Measurements from ENCODE around the gene NPDC1. TPM values are rescaled to one million over a fixed set of nuclear protein-coding genes. Genes with fewer than 3 reads are reported as not detected.

NPDC1 gene
- total RNA-seq, 3 donors from 2014 or later, result 21.9 to 63.9 (median 63.1) TPM

DNA sequence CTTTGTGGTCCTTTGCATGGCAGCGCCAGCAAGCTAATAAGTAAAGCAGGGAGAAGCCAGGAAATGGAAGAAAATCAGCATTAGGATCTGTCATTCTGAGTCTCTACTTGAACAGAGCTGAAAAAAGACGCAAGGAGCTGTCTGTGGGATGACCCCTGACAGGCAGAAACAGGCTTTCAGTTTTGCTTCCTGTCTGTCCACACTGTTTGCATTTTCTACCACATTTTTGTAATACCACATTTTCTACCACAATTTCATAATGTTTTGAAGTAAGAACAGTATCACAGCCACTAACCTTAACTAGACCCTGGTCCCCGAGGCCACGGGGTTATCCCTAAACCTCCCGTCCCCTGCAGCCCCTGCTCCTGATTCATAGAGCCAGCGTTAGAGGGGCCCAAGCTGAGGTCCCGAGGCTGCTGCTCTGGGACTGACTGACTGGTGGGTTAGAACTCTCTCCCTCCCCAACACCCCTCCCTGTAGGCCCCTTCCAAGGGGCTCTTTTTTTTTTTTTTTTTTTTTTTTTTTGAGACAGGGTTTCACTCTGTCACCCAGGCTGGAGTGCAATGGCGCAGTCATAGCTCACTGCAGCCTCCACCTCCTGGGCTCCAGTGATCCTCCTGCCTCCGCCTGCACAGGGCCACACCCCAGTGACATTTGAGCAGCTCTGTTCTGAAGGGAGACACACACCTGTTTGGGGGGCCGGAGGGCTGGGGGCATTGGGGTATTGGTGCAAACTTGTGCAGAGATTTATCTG is 45.6 kb downstream of the NPDC1 start:
- Histone ChIP-seq H3K36me3 (no peaks in the 10 kb centered on the region), H3K27me3 (no peaks in the 10 kb centered on the region), H3K27ac (peak overlapping the region; percentile 17 to 25), H3K9me3 (peaks cover 0 to 6% of the 10 kb centered on the region in 2 donors), H3K4me1 (peaks cover 3 to 15% of the 10 kb centered on the region in 2 donors), H3K4me3 (no peak overlapping the region)
- no peak for DNase-seq (ENCODE audit: low spot score in 2 of 2)
- TF ChIP-seq POLR2AphosphoS5 (IDR thresholded peaks at IDR 0.05) (no peak), POLR2A (IDR thresholded peaks at IDR 0.05) (no peak)
- TF ChIP-seq, protein P1, sequence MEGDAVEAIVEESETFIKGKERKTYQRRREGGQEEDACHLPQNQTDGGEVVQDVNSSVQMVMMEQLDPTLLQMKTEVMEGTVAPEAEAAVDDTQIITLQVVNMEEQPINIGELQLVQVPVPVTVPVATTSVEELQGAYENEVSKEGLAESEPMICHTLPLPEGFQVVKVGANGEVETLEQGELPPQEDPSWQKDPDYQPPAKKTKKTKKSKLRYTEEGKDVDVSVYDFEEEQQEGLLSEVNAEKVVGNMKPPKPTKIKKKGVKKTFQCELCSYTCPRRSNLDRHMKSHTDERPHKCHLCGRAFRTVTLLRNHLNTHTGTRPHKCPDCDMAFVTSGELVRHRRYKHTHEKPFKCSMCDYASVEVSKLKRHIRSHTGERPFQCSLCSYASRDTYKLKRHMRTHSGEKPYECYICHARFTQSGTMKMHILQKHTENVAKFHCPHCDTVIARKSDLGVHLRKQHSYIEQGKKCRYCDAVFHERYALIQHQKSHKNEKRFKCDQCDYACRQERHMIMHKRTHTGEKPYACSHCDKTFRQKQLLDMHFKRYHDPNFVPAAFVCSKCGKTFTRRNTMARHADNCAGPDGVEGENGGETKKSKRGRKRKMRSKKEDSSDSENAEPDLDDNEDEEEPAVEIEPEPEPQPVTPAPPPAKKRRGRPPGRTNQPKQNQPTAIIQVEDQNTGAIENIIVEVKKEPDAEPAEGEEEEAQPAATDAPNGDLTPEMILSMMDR (IDR thresholded peaks at IDR 0.05), result no peak
- intact Hi-C loops (cut with DNase I; ENCODE audit: low total_unique reads), result no loop called here

DNA sequence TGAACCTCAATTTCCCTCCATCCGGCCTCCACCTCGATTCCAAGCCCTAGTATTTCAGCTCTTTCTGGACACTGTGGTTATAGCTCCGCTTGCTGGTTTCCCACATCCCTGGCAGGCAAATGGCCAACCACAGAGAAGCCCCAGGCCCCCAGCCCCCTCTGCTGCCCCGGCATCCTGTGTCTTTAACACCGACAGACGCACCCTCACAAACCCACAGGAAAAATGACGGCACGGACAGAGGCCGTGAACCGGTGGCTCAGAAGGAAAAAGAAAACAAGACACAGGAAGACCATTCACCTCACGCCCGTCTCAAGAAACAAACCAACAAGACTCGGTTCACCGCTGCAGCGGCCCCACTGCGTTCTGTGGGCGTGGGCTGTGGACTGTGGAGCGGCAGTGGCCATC is 48.1 kb downstream of the NPDC1 start:
- DNase-seq (ENCODE audit: low spot score in 2 of 2), result no peak

DNA sequence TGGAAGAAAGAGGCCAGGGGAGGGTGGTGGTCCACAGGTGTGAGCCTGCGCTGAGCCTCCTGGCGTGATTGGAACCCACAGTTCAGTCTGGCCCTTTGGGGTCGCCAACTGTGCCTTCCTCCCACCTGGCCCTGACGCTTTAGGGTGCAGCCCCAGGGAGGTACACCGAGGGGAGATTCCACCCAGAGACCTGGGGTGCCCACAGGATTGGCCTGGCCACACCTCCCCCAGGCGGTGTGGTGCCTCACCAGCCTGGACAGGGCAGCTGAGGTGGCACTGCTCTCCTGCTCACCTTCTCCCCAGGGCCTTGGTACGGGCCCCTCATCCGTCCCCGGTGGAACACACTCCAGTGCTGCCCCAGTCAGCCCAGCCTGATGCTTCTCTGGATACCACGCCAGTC is 48.6 kb downstream of the NPDC1 start:
- no peaks in the 10 kb centered on the region for H3K27me3 ChIP-seq
- TF ChIP-seq POLR2AphosphoS5 (IDR thresholded peaks at IDR 0.05), result no peak
- TF ChIP-seq, protein P1 (IDR thresholded peaks at IDR 0.05), result no peak
- no peak for TF ChIP-seq POLR2A (IDR thresholded peaks at IDR 0.05)
- peaks cover 7 to 27% of the 10 kb centered on the region in 2 donors for H3K4me1 ChIP-seq
- no peak for DNase-seq (ENCODE audit: low spot score in 2 of 2)
- intact Hi-C loops (cut with DNase I; ENCODE audit: low total_unique reads), result no loop called here
- H3K36me3 ChIP-seq, result no peaks in the 10 kb centered on the region
- H3K9me3 ChIP-seq, result no peaks in the 10 kb centered on the region
- peak overlapping the region; percentile 8 to 25 for H3K27ac ChIP-seq
- peak overlapping the region in 2 of 3 donors; percentile 47 to 62 for H3K4me3 ChIP-seq

More for the DNA sequence above, 48.1 kb downstream of the NPDC1 start:
- intact Hi-C loops (cut with DNase I; ENCODE audit: low total_unique reads), result no loop called here
- no peak overlapping the region for H3K4me3 ChIP-seq
- H3K27me3 ChIP-seq, result no peaks in the 10 kb centered on the region
- peaks cover 7 to 25% of the 10 kb centered on the region in 2 donors for H3K4me1 ChIP-seq
- TF ChIP-seq, protein P1 (IDR thresholded peaks at IDR 0.05), result no peak
- TF ChIP-seq POLR2A (IDR thresholded peaks at IDR 0.05), result no peak
- no peak for TF ChIP-seq POLR2AphosphoS5 (IDR thresholded peaks at IDR 0.05)
- H3K36me3 ChIP-seq, result no peaks in the 10 kb centered on the region
- no peak overlapping the region for H3K27ac ChIP-seq
- no peaks in the 10 kb centered on the region for H3K9me3 ChIP-seq

DNA sequence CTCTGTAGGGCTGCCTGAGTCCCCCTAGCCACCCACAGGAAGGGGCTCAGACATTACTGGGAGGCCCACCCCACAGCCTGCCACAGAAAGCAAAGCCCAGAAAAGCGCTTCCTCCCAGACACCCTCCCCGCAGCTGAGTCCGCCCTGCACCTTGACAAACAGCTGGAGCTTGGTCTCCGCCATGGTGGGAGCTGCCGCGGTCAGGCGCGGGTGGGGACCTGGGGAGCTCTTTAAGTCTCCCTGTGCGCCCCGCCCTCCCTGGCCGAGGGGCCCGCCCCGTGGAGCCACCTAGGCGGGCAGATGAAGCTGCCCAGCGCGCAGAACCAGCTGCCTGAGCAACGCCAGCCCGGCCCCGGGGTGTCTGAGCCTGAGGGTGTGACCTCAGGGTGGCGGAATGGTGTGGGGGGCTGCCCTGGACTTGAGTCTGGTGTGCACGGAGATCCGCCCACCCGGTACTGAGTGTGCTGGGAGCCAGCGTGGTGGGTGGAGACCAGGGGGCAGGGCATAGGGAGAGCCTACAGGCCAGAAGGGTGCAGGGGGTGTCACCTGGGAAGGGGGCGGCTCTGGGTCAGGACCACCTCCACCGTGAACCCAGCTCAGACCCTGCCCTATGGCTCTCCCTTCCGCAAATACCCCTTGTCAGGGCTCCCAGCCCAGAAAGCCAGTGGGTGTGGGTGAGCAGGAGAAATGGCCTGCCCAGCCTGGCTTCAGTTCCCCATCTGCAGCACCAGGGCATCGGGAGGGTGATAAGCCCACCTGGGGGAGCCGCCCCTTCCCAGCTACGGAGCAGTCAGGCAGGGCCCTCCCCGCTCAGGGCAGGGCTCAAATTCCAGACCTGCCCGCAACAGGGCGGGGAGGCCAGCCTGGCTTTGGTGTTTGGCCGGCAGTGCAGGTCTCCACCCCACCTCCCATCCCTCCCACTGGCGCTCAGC is 49.4 kb downstream of the NPDC1 start, which contains the start of gene CLIC3:
CLIC3 (minus strand) TSS at position 208 of the 932 bp plus-strand sequence; CDS start at position 183, 25 bp downstream.
- Histone ChIP-seq H3K27me3 (no peaks in the 10 kb centered on the region), H3K27ac (peak within 1 kb of the TSS; percentile 29 to 35), H3K36me3 (no peaks in the 10 kb centered on the region), H3K4me1 (peaks cover 7 to 27% of the 10 kb centered on the region in 2 donors), H3K4me3 (peak within 1 kb of the TSS; percentile 0 to 62 (median 47)), H3K9me3 (no peaks in the 10 kb centered on the region)
- TF ChIP-seq, protein P1 (IDR thresholded peaks at IDR 0.05), result no peak
- no peak for TF ChIP-seq POLR2AphosphoS5 (IDR thresholded peaks at IDR 0.05)
- peak in 1 of 2 donors; percentile 37 for DNase-seq (ENCODE audit: low spot score in 2 of 2)
- intact Hi-C loops (cut with DNase I; ENCODE audit: low total_unique reads), result no loop called here

All from breast epithelium (tissue), 4 donors.